HG02571 (cell line): ENCODE results near the gene WIPF2.

ENCODE experiments used
- ATAC-seq: cut with Tn5 transposase; IDR thresholded peaks from one replicate; pipeline ENCODE4 v1.9.1; 2021; ENCODE audit warnings: mild to moderate bottlenecking, moderate library complexity; ENCODE audit not compliant: unreplicated experiment

WIPF2 gene

DNA sequence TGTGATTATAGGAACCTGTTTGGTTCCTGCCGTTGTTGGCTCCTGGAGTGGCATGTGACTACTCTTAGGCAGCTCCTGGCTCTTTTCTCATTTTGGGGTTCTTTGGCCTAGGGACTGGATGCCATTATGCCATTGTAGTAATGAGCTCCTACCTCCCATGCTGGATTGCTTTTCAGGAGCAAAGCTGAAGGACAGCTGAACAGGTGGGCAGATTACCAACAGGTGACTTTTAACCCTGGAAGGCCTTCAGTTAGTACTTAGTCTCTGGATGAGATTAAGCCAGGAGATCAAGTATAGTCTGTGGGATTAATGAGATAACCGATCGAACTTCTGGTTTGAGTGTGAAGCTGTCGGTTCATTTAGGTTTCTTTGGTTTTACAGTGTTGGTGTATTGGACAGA, 25.2 kb downstream of the WIPF2 start:
- ATAC-seq = no peak

DNA sequence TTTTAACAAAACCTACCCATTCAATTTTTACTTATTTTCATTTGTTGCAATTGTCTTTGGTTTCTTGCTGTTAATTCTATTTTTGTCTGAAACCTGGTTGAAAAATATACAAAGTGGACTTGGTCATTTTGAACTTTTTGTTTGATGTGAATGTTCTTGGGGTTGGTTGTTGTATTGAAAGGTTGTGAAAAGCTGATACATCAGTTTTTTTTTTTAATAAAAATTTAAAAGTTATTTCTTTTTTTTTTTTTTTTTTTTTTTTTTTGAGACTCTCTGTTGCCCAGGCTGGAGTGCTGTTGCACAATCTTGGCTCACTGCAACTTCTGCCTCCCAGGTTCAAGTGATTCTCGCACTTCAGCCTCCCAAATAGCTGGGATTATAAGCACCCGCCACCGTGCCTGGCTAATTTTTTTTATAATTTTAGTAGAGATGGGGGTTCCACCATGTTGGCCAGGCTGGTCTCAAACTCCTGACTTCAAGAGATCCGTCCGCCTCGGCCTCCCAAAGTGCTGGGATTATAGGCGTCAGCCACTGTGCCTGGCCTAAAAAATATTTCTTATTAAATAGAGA, 28.9 kb downstream of the WIPF2 start:
- ATAC-seq = no peak

DNA sequence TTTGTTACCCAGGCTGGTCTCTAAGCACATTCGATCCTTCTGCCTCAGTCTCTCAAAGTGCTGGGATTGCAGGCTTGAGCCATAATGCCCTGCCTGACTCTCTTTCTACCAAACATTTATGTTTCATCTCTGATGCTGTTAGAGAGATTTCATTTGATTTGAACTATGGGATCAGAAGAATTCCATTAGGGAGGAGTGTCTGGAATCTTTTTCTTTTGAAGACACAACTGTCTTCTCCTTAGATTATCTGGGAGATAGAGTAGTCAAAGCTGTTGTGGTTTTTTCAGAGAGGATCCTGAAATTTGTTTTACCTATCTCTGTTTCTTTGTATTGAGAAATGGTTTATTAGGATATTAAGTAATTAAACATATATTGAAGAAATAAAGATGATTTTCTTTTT, 29.4 kb downstream of the WIPF2 start:
- ATAC-seq = no peak

DNA sequence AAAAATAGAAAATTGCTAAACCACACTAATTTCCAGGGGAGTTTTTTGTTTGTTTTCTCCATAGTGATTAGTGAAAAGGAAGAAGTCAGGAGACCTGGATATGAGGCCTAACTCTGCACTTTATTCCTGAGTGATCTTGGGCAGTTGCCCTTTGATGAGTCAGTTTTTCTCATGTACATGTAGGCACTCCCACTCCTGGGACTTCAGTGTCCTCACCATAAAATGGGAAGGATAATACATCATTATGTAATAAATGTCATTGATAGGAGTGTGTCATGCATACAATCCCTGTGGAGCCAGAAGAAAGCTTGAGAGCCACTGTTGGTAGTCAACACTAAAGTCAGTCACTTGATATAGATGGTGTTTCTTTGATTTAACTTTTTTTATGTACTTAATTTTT, 32.5 kb downstream of the WIPF2 start:
- no peak for ATAC-seq

DNA sequence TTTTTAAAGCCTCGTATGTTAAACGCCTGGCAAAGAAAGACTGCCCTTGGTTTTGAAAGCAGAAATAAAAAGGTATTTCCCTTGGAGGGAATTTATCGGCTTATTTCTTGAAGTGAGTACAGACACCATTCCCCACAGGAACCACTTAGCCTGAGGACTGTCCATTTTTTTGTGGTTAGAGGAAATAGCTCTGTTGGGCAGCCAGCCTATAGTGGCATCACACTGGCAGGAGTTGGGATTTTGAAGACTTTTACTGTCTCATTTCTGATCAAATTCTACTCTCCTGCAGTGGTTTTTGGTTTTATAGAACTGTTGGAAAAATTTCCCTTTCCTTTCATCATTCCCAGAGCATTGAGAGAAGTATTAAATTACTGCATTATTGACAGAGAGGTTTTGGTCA, 34.5 kb downstream of the WIPF2 start:
- ATAC-seq = no peak

DNA sequence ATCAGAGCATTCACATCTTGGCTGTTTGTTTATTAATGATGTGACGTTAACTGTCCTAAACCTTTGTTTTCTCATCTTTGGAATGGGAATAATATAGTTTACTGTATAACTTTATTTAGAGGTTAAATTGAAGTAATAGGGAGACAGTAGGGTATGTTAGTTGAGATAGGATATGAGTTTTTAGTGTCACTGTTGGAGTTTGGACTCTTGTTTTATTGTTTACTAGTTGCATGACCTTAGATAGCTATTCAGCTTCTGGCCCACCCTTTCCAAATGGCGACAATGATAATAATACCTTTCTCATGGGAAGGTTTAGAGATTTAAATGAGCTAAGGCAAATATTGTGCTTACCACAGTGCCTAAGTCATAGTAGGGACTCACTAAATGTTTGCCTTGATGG, 40.4 kb downstream of the WIPF2 start:
- ATAC-seq = no peak

DNA sequence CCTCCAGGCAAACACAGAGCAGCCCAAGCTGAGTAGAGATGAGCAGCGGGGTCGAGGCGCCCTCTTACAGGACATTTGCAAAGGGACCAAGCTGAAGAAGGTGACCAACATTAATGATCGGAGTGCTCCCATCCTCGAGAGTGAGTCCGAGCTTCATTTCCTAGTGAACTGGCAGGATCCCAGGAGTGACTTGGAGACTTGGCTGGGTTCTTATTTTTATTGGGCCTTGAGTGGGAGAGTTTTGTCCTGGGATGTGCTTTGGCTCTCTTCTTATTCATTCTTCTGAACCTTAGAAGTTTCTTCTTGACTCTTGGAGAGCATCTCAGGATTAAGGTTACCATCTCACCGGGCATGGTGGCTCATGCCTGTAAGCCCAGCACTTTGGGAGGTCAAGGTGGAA, 41.4 kb downstream of the WIPF2 start:
- no peak for ATAC-seq

DNA sequence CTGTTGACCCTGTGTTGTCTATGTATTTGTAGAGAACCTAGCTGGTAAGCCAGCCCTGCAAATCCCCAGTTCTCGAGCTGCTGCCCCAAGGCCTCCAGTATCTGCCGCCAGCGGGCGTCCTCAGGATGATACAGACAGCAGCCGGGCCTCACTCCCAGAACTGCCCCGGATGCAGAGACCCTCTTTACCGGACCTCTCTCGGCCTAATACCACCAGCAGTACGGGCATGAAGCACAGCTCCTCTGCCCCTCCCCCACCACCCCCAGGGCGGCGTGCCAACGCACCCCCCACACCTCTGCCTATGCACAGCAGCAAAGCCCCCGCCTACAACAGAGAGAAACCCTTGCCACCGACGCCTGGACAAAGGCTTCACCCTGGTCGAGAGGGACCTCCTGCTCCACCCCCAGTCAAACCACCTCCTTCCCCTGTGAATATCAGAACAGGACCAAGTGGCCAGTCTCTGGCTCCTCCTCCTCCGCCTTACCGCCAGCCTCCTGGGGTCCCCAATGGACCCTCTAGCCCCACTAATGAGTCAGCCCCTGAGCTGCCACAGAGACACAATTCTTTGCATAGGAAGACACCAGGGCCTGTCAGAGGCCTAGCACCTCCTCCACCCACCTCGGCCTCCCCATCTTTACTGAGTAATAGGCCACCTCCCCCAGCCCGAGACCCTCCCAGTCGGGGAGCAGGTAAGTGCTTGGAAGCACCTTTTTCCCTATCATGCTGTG, 45.5 kb downstream of the WIPF2 start:
- ATAC-seq = no peak

DNA sequence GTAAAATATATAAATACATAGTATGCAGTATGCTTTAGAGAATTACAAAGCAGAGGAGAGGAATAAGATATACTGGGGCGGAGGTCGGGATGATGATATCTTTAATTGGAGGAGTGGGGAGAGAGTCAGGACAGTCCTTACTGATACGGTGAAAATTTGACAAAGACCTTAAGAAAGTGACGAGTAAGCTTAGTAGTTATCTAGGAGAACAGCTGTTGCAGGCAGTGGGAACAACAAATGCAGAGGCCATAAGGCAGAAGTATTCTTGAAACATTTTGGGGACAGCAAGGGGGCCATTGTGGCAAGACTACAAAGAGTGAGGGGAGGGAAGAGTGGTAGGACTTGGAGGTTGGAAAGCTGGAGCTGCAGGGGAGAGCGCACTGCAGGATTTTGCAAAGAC, 46.2 kb downstream of the WIPF2 start:
- ATAC-seq = no peak

DNA sequence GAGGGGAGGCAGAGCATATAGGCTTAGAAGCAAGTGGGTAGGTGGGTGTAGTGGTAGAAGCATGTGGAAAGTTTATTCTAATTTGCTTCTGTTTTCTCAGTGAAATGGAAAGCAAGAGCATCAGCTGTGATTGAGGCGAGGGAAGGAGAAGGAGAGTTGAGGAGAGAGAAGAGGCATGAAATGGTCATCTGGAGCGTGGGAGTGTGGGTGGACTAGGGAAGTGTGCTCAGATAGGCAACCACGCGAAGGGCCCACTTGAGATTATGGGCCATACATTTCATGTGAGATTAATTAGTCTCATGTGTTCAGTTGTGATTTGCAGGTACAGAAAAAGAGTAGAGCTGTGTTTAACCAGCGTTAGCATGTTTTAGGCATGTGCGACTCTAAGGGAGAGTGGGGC, 47.8 kb downstream of the WIPF2 start:
- no peak for ATAC-seq

DNA sequence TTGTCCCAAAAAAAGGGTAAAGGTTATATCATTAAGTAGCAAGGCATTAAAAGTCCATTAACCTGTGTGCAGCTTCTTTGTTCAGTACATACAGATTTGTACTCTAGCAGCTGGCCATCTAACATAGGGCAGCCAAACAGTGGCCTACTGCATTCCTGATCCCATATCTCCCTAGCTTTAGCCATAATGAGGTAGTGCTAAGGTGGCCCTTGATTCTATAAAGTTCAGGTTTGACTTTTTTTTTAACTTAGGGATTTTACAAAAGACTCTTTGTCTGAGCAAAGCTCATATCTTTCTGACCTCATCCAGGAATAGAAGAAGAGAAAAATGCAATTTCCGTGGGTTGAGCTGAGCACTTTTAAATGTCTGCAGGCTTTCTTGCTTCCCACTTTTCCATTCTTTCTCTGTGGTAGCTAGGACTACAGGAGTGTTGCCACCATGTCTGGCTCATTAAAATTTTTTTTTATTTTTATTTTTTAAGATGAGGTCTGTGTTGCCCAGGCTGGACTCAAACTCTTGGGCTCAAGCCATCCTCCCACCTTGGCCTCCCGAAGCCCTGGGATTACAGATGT, 49.1 kb downstream of the WIPF2 start:
- ATAC-seq = no peak

DNA sequence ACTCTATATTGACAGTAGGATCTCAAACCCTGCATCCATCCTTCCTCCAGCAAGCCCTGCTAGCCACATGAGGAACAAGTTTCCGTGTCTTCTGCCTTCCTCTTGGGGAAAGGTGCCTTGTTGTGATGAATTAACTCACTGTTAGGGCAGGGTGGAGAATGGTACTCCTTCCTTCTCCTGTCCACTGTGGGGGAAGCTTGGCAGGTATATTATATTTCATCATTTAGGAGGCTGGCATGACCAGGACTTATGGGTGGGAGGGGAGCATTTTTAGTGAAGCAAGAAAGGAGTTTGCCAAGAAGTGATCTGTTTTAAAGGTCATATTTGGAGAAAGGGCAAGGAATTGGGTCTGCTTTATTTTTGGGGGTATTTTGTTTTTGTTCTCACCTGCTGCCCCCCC, 59.3 kb downstream of the WIPF2 start:
- ATAC-seq = no peak

DNA sequence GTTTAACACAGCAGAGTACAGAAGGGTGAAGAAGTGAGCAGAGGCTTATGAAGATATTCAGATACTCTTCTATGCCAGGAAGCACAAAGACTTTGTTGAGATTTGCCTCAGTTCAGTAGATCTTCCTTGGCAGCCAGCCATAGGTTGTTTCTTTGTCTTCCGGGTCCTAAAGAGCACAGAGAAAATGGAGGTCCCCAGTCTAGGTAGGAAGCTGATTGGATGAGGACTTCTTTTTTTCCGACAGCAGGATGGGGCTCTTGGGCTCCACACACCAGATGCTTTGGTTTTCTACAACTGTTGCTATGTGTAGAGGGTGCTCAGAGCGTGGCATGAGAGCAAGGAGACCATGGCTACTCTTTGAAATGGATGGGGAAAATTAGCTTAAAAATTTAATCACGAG, 60.3 kb downstream of the WIPF2 start:
- no peak for ATAC-seq

DNA sequence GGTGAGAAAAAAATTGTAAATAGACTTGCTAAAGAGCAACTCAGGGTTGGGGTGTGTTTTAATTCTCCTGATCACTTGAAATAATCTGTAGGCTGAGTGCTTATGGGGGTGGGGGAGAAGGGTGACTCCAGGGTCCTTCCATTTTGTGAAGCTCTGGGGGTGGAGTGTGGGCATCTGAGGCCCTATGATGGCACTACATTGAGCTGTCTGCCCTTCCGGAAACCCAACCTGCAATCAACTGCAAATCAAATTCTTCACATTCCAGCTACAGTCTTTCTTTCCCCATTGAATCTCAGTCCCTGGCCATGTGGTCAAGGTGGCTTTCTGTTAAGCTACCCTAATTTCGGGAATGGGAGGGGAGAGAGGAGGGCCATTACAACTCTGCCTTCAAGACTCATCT, 62.6 kb downstream of the WIPF2 start:
- no peak for ATAC-seq

DNA sequence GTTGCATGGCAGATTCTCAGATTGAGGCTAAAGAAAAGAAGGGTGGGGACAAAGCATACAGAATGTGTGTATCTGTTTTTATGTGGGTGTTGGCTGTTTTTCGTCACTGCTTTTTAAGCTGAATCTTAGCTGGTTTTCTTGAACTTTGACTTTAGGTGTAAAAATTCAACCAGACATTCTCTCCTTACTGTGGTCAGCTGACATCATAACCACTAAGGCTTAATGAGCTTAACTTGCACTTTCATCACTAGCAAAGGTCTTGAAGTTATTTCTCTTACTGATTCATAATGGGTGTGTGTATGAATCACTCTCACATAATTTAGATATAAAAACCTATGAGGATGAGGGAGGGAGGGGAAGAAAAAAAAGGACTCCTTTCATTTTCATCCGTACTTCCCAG, 64.6 kb downstream of the WIPF2 start:
- no peak for ATAC-seq

DNA sequence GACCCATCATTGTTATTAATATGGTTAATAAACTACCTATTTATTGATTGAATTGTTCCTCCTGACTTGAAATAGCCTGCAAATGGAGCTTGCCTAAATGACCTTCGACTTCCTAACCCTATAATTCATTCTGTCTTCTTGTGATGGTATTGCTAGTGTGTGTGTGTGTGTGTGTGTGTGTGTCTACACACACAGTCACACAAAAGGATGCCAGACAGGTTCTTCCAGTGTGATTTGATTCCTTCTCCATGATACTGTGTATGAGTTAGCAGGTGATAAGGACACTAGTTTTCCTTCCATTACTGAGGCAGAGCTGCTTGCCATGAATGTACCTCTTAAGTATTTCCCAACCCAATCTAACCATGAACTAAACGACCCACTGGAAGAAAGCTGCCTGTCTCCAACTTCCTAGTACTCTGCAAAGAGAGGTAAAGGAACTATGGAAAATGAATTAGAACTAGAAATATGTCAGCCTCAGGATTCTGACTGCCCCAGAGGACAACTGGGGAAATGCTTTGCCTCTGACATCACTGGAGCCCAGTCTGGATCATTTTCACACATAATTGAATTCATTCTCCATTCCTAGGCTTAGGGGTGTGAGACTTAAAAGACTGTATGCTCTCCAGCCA, 65.1 kb downstream of the WIPF2 start:
- ATAC-seq = no peak

DNA sequence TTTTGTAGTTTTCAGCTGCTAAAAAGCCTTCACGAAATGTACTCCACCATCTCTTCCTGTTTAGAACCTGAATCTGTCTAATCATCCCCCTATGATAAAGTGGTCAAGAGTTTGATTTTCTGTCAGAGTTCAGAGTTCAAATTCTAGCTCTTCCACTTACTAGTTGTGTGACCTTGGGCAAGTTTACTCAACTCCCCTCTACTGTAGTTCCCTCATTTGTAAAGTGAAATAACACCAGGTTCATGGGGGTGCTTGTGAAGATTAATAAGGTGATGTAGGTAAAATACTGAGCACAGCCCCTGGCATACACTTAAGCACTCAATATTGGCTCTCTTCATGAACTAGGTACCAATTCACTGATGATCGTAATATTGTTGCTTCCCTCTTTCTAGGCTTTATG, 67.4 kb downstream of the WIPF2 start:
- no peak for ATAC-seq

DNA sequence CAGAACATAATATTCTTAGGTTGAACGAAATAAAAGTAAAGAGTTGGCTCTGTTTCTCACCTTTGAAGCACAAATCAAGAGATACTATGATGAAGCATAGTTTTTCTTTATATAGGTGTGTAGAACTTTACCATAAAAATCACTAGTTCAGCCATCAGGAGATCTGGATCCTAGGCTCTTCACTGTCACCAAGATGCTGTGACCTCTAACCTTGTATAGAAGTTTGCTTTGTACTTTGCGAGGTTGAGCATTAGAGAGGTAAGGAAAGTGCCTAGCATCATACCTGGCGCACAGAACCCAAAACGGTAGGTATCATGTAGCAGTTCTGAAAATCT, 68.0 kb downstream of the WIPF2 start:
- no peak for ATAC-seq

DNA sequence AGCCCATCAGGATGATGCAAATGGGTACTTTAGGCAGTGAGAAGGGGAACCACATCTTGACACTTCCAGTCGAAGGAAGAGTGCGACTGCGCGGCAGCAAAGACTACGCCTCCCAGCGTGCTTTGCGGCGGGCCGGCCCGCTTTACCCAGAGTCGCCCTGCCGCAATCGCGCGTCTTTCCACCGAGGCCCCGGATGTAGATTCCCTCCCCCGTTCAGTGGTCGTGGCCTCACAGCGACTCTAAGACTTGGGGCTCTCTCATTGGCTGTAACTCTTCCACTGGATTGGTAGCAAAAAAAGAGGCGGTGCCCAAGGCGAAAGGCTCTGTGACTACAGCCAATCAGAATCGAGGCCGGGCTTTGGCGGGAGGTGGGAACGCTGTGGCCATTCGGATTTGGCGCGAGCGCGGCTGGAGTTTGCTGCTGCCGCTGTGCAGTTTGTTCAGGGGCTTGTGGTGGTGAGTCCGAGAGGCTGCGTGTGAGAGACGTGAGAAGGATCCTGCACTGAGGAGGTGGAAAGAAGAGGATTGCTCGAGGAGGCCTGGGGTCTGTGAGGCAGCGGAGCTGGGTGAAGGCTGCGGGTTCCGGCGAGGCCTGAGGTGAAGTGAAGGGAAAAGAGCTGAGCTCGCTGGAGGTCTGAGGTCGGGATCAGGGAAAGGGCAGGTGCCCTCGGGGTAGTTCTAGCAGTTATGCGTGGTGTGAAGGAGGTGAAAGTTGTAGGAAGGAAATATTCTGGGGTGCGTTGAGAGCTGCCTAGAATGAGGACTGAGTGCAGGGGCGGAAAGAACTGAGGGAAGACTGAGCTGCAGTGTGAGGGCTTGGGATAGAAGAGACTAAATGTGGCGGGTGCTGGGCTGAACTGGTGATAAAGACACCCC, 68.6 kb downstream of the WIPF2 start, which contains the start of gene CDC6:
CDC6 (plus strand) TSS at position 386 of the 876 bp plus-strand sequence. CDS start 1,542 bp downstream, outside the sequence.
- ATAC-seq = peak; percentile 93

DNA sequence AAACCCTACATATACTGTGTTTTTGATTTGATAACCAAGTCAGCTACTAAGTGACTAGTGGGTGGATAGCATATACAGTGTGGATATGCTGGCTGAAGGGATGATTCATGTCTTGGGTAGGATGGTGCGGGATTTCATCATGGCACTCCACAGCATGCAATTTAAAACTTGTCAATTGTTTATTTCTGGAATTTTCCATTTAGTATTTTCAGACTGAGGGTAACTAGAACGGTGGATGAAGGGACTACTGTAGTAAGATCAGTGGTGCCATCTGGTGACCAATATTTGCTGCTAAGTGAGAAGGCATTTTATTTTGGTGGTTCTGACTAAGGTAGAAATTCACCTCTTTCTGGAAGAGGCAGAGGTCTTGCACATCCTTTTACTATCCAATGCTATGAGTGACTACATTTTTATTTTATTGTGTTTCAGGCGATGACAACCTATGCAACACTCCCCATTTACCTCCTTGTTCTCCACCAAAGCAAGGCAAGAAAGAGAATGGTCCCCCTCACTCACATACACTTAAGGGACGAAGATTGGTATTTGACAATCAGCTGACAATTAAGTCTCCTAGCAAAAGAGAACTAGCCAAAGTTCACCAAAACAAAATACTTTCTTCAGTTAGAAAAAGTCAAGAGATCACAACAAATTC, 71.7 kb downstream of the WIPF2 start:
- no peak for ATAC-seq

DNA sequence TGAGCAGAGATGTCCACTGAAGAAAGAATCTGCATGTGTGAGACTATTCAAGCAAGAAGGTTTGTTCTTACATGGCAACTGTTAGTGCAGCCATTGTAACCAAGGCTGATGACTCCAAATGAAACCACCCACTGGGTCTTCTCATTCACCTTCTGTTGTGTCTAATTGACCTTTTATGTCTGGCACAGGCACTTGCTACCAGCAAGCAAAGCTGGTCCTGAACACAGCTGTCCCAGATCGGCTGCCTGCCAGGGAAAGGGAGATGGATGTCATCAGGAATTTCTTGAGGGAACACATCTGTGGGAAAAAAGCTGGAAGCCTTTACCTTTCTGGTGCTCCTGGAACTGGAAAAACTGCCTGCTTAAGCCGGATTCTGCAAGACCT, 72.2 kb downstream of the WIPF2 start:
- ATAC-seq = no peak
